Trophoblast cell (in vitro differentiated cells and primary cell): ENCODE results near the gene DHRS1.
A peak's percentile ranks its signal among the peaks of the same experiment; 100 is the strongest.

Experiments
- DNase-seq, 2 donors: peaks; one replicate each; pipeline ENCODE4 v3.0.0-alpha.2; 2016
- H2AFZ ChIP-seq: 2 replicates; pipeline ENCODE4 v1.6.1; 2013; ENCODE audit warnings: low read length, moderate library complexity, mild to moderate bottlenecking; ENCODE audit not compliant: insufficient read depth, poor library complexity
- H2AK5ac ChIP-seq: 2 replicates; pipeline ENCODE4 v1.6.1; 2013; ENCODE audit warnings: mild to moderate bottlenecking, low read length
- H2BK120ac ChIP-seq: 2 replicates; pipeline ENCODE4 v1.6.1; 2013; ENCODE audit warnings: low read length, mild to moderate bottlenecking, moderate library complexity; ENCODE audit not compliant: insufficient read depth, poor library complexity
- H2BK12ac ChIP-seq: 2 replicates; pipeline ENCODE4 v1.6.1; 2013; ENCODE audit warnings: mild to moderate bottlenecking, low read length, moderate library complexity
- H2BK5ac ChIP-seq: 2 replicates; pipeline ENCODE4 v1.6.1; 2013; ENCODE audit warnings: low read length, low read depth, moderate library complexity, mild to moderate bottlenecking; ENCODE audit not compliant: poor library complexity
- H3K14ac ChIP-seq: 2 replicates; pipeline ENCODE4 v1.6.1; 2013; ENCODE audit warnings: mild to moderate bottlenecking, low read length
- H3K18ac ChIP-seq: 2 replicates; pipeline ENCODE4 v1.6.1; 2013; ENCODE audit warnings: mild to moderate bottlenecking, low read length
- H3K23ac ChIP-seq: 2 replicates; pipeline ENCODE4 v1.6.1; 2013; ENCODE audit warnings: low read length
- H3K27ac ChIP-seq: 2 replicates; pipeline ENCODE4 v1.5.1; 2013; ENCODE audit warnings: low read depth, mild to moderate bottlenecking, inconsistent platforms, low read length, moderate library complexity
- H3K27me3 ChIP-seq: 2 replicates; pipeline ENCODE4 v1.6.1; 2013; ENCODE audit warnings: inconsistent platforms, mild to moderate bottlenecking, low read length, moderate library complexity; ENCODE audit not compliant: insufficient read depth
- H3K36me3 ChIP-seq, 2 experiments: 1 replicate in 1 of 2; 2 replicates in 1 of 2; pipeline ENCODE4 v1.6.1; 2013; ENCODE audit warnings: low read length in 2 of 2, mild to moderate bottlenecking in 2 of 2, moderate library complexity in 1 of 2; ENCODE audit not compliant: insufficient read depth in 2 of 2, control insufficient read depth in 1 of 2
- H3K4ac ChIP-seq: 2 replicates; pipeline ENCODE4 v1.6.1; 2013; ENCODE audit warnings: low read depth, mild to moderate bottlenecking, low read length, moderate library complexity
- H3K4me1 ChIP-seq, 2 experiments: 1 replicate in 1 of 2; 2 replicates in 1 of 2; pipeline ENCODE4 v1.6.1; 2013; ENCODE audit warnings: low read length in 2 of 2, mild to moderate bottlenecking in 2 of 2, moderate library complexity in 1 of 2; ENCODE audit not compliant: insufficient read depth in 2 of 2, control insufficient read depth in 1 of 2
- H3K4me2 ChIP-seq: 2 replicates; pipeline ENCODE4 v1.6.1; 2013; ENCODE audit warnings: inconsistent platforms, mild to moderate bottlenecking, low read length, moderate library complexity
- H3K4me3 ChIP-seq: 2 replicates; pipeline ENCODE4 v1.5.1; 2013; ENCODE audit warnings: mild to moderate bottlenecking, low read depth, low read length, inconsistent platforms
- H3K79me1 ChIP-seq: one replicate; pipeline ENCODE4 v1.6.1; 2013; ENCODE audit warnings: low read length
- H3K79me2 ChIP-seq: 2 replicates; pipeline ENCODE4 v1.6.1; 2013; ENCODE audit warnings: low read length, mild to moderate bottlenecking; ENCODE audit not compliant: control insufficient read depth, insufficient read depth, poor library complexity
- H3K9ac ChIP-seq: 2 replicates; pipeline ENCODE4 v1.6.1; 2013; ENCODE audit warnings: mild to moderate bottlenecking, low read length
- H3K9me3 ChIP-seq: 2 replicates; pipeline ENCODE4 v1.6.1; 2013; ENCODE audit warnings: low read depth, mild to moderate bottlenecking, control low read depth, inconsistent platforms, low read length; ENCODE audit not compliant: insufficient read depth
- H4K12ac ChIP-seq: 2 replicates; pipeline ENCODE4 v1.6.1; 2013; ENCODE audit warnings: low read depth, mild to moderate bottlenecking, low read length, moderate library complexity
- H4K8ac ChIP-seq: 2 replicates; pipeline ENCODE4 v1.6.1; 2013; ENCODE audit warnings: low read depth, mild to moderate bottlenecking, low read length, moderate library complexity
- H4K91ac ChIP-seq: one replicate; pipeline ENCODE4 v1.6.1; 2013; ENCODE audit warnings: low read depth, mild to moderate bottlenecking, low read length, moderate library complexity
- WGBS: extraction: QIAGEN DNeasy Blood & Tissue Kit; methylation state at CpG from one replicate; pipeline ENCODE4 v1.1.7; 2013; ENCODE audit warnings: missing lambda C conversion rate; ENCODE audit not compliant: insufficient read length, insufficient coverage; ENCODE audit errors: extremely low coverage; 5-methylcytosine and 5-hydroxymethylcytosine counted together

DHRS1 gene

GRCh38 chr14:24293525-24293924 lies 6.1 kb downstream of the DHRS1 start:
- no peak overlapping the region for H4K91ac ChIP-seq
- no peak overlapping the region for H2BK5ac ChIP-seq
- no peak overlapping the region for H3K4me2 ChIP-seq
- H3K18ac ChIP-seq, result no peak overlapping the region
- H3K4me3 ChIP-seq, result no peak overlapping the region
- H3K36me3 ChIP-seq, result peaks cover 39 to 46% of the 10 kb centered on the region in 2 experiments
- H3K4ac ChIP-seq, result no peak overlapping the region
- no peak overlapping the region for H2AFZ ChIP-seq
- H3K23ac ChIP-seq, result no peak overlapping the region
- H2BK120ac ChIP-seq, result no peak overlapping the region
- no peaks in the 10 kb centered on the region for H3K9me3 ChIP-seq
- WGBS, result no CpG with 5 or more reads among the region's 2 CpGs
- no peak overlapping the region for H2AK5ac ChIP-seq
- H3K14ac ChIP-seq, result no peak overlapping the region
- no peak for DNase-seq
- no peak overlapping the region for H3K9ac ChIP-seq
- no peak overlapping the region for H3K27ac ChIP-seq
- no peaks in the 10 kb centered on the region for H3K79me1 ChIP-seq
- H4K8ac ChIP-seq, result no peak overlapping the region
- H4K12ac ChIP-seq, result no peak overlapping the region
- H3K27me3 ChIP-seq, result no peaks in the 10 kb centered on the region
- H3K4me1 ChIP-seq, result peaks cover 2 to 3% of the 10 kb centered on the region in 2 experiments
- no peak overlapping the region for H2BK12ac ChIP-seq
- H3K79me2 ChIP-seq, result no peaks in the 10 kb centered on the region

DNA sequence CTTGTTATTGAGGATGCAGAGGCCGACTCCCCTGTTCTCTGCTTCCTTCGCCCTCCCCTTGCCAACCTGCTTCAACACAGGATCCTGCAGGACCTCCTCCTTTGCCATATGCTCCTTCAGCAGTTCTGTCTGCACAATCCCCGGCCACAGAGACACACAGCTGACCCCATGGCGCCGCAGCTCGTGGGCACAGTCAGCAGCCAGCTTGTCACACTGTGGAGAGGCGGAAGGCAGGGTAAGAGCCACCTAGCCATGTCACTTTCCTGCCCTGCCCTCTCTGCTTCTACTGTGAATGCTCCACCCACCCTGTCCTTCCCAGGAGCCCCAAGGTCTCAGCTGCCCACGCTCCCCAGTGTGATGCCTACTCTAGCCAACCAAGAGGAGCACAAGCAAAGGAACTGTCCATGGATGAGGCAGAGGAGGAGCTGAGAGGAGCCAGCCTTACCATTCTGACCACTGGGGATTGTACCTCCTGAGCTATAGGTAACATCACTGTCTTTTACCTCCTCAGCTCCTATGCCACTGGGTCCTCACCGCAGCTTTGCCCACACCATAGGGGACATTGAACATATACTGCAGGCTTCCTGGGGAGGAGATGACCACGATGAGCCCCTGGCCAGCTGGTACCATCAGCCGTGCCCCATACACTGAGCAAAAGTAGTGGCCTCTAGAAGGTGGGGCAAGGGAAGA lies 7.3 kb downstream of the DHRS1 start:
- no peak overlapping the region for H2AK5ac ChIP-seq
- H3K79me1 ChIP-seq, result no peaks in the 10 kb centered on the region
- DNase-seq, result no peak
- no peak overlapping the region for H3K4me3 ChIP-seq
- H3K14ac ChIP-seq, result no peak overlapping the region
- H4K12ac ChIP-seq, result no peak overlapping the region
- no peak overlapping the region for H3K23ac ChIP-seq
- no peak overlapping the region for H3K27ac ChIP-seq
- H4K8ac ChIP-seq, result no peak overlapping the region
- no CpG with 5 or more reads among the region's 11 CpGs for WGBS
- H4K91ac ChIP-seq, result no peak overlapping the region
- H2AFZ ChIP-seq, result no peak overlapping the region
- no peaks in the 10 kb centered on the region for H3K9me3 ChIP-seq
- no peak overlapping the region for H3K9ac ChIP-seq
- no peak overlapping the region for H2BK5ac ChIP-seq
- no peak overlapping the region for H3K18ac ChIP-seq
- no peak overlapping the region for H2BK12ac ChIP-seq
- H3K4me1 ChIP-seq, result peaks cover 2 to 3% of the 10 kb centered on the region in 2 experiments
- H2BK120ac ChIP-seq, result no peak overlapping the region
- H3K36me3 ChIP-seq, result peaks cover 39 to 46% of the 10 kb centered on the region in 2 experiments
- H3K27me3 ChIP-seq, result no peaks in the 10 kb centered on the region
- H3K4me2 ChIP-seq, result no peak overlapping the region
- H3K79me2 ChIP-seq, result no peaks in the 10 kb centered on the region
- H3K4ac ChIP-seq, result no peak overlapping the region

GRCh38 chr14:24291446-24292117 lies 8.0 kb downstream of the DHRS1 start:
- H3K23ac ChIP-seq, result no peak overlapping the region
- no peaks in the 10 kb centered on the region for H3K9me3 ChIP-seq
- H2BK12ac ChIP-seq, result no peak overlapping the region
- H3K79me1 ChIP-seq, result no peaks in the 10 kb centered on the region
- H2BK120ac ChIP-seq, result no peak overlapping the region
- H3K27me3 ChIP-seq, result no peaks in the 10 kb centered on the region
- H3K4me3 ChIP-seq, result no peak overlapping the region
- no peak overlapping the region for H4K91ac ChIP-seq
- H3K79me2 ChIP-seq, result no peaks in the 10 kb centered on the region
- H2AK5ac ChIP-seq, result no peak overlapping the region
- peaks cover under 1 to 2% of the 10 kb centered on the region in 2 experiments for H3K4me1 ChIP-seq
- no peak overlapping the region for H3K18ac ChIP-seq
- peaks cover 38 to 46% of the 10 kb centered on the region in 2 experiments for H3K36me3 ChIP-seq
- no peak for DNase-seq
- no peak overlapping the region for H3K14ac ChIP-seq
- H4K12ac ChIP-seq, result no peak overlapping the region
- H4K8ac ChIP-seq, result no peak overlapping the region
- no peak overlapping the region for H3K27ac ChIP-seq
- no peak overlapping the region for H3K9ac ChIP-seq
- H2AFZ ChIP-seq, result no peak overlapping the region
- no peak overlapping the region for H2BK5ac ChIP-seq
- no peak overlapping the region for H3K4ac ChIP-seq
- H3K4me2 ChIP-seq, result no peak overlapping the region
- WGBS, result no CpG with 5 or more reads among the region's 3 CpGs

DNA sequence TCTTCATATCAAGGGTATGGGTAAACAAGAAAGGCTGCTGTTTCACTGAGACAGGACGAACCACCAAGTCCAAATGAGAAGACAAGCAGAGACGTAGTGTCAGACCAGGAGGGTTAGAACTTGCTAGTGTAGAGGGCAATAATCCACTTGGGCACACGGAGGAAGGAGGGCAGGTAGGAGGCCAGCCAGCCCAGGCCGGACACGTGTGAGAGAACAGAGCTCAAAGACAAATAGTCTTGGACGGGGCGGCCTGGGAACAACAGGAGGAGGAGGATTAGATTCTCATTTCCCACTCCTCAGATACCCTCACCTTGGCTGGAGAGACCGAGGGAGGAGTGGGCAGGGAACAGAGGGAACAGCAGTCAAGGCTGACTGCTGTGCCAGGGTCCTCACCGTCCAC lies 8.8 kb downstream of the DHRS1 start:
- DNase-seq, result no peak
- Histone ChIP-seq H3K9me3 (no peaks in the 10 kb centered on the region), H2BK5ac (no peak overlapping the region), H2AFZ (no peak overlapping the region), H3K27me3 (no peaks in the 10 kb centered on the region), H3K27ac (no peak overlapping the region), H3K79me2 (no peaks in the 10 kb centered on the region), H3K14ac (no peak overlapping the region), H3K79me1 (no peaks in the 10 kb centered on the region), H2BK12ac (no peak overlapping the region), H4K91ac (no peak overlapping the region), H2BK120ac (no peak overlapping the region), H3K4me1 (no peaks in the 10 kb centered on the region), H3K9ac (no peak overlapping the region), H3K36me3 (peaks cover 32 to 39% of the 10 kb centered on the region in 2 experiments), H3K18ac (no peak overlapping the region), H3K4me2 (no peak overlapping the region), H3K4ac (no peak overlapping the region), H3K23ac (no peak overlapping the region), H4K8ac (no peak overlapping the region), H2AK5ac (no peak overlapping the region), H3K4me3 (no peak overlapping the region), H4K12ac (peak overlapping the region; percentile 38)
- WGBS, result no CpG with 5 or more reads among the region's 9 CpGs
